Right lobe of liver (tissue), 6 donors: ENCODE measurements around the gene ATP8B3. TPM values are rescaled to one million over a fixed set of nuclear protein-coding genes. Genes with fewer than 3 reads are reported as not detected.

Source experiments
- ATAC-seq, 4 donors: fragments of 200-7000 bp; cut with Tn5 transposase; one replicate each; pipeline ENCODE4 v1.9.1; 2020; ENCODE audit warnings: mild to moderate bottlenecking in 4 of 4, moderate library complexity in 4 of 4
- DNase-seq, 3 donors: peaks; one replicate each; pipeline ENCODE4 v3.0.0-alpha.2; 2020
- H3K27ac ChIP-seq, 3 donors: fragments of 200-600 bp; one replicate each; pipeline ENCODE4 v1.8.0; 2022
- H3K27me3 ChIP-seq, 2 donors: fragments of 200-600 bp; one replicate each; pipeline ENCODE4 v1.8.0; 2022
- H3K36me3 ChIP-seq, 4 donors: fragments of 200-600 bp; sonication (generic) in 1 of 4; one replicate each; pipeline versions ENCODE4 v1.5.1 to v1.8.0; 2017 to 2022; ENCODE audit warnings: control low read depth in 1 of 4
- H3K4me1 ChIP-seq, 4 donors: fragments of 200-600 bp; sonication (generic) in 1 of 4; one replicate each; pipeline versions ENCODE4 v1.5.1 to v1.8.0; 2017 to 2022; ENCODE audit warnings: control low read depth in 1 of 4
- H3K4me3 ChIP-seq, 3 donors: fragments of 200-600 bp; one replicate each; pipeline ENCODE4 v1.8.0; 2022
- H3K9me3 ChIP-seq, 4 donors: fragments of 200-600 bp; sonication (generic) in 1 of 4; one replicate each; pipeline versions ENCODE4 v1.5.1 to v1.8.0; 2017 to 2022; ENCODE audit warnings: control low read depth in 1 of 4
- CTCF ChIP-seq, 4 donors: fragments of 200-600 bp in 3 of 4; fragments of 450-650 bp in 1 of 4; IDR thresholded peaks; one replicate each; pipeline versions ENCODE4 v1.5.1 to v1.8.0; 2016 to 2022; ENCODE audit warnings: antibody characterized with exemption in 4 of 4, mild to moderate bottlenecking in 2 of 4
- POLR2A ChIP-seq: fragments of 450-650 bp; IDR thresholded peaks from one replicate; pipeline ENCODE4 v1.6.1; 2017; ENCODE audit warnings: antibody characterized with exemption, mild to moderate bottlenecking
- WGBS: methylation state at CpG from one replicate; pipeline ENCODE4 v1.1.6; 2018; ENCODE audit warnings: low coverage, low lambda C conversion rate; ENCODE audit not compliant: insufficient coverage; ENCODE audit errors: missing lambda C conversion rate; 5-methylcytosine and 5-hydroxymethylcytosine counted together
- intact Hi-C, 2 donors: fragments of 100-400 bp; cut with DNase I; formaldehyde crosslinking; loops; one replicate each; pipeline versions ENCODE4 v1.11.2 to v1.14.1; 2022
- total RNA-seq, 6 experiments: library from RNA; depleted of rRNA in 2 of 6; stranded (reverse); fragments of >200 nt in 2 of 6; fragmentation: NEBNext Ultra II Directional in 3 of 6; extraction: Animal tissue kit (Norgen Biotek cat#: 25700) in 3 of 6; gene quantifications; one replicate each; pipeline versions ENCODE4 v1.1.0 to v1.2.4, GENCODE V29; 2016 to 2023
- donor health status: DM: no; HTN: yes; CAD: no.
- donor health status: DM: no; HTN: no; CAD: no.
- donor health status: DM: no; HTN: no; CAD: no.
- donor health status: DM: no; HTN: yes; CAD: no.
- donor health status: DM: no; HTN: yes; CAD: no.

The ATP8B3 gene
- total RNA-seq, 6 experiments from 2014 or later, result 0.86 to 5.7 (median 3.1) TPM

- ATAC-seq, result no peak
- H3K9me3 ChIP-seq, result no peaks in the 10 kb centered on the region
- 52% methylated on average over 3 of the region's 26 CpGs for WGBS
- H3K4me1 ChIP-seq, result peaks cover 0 to 67% (median 19%) of the 10 kb centered on the region in 4 donors
- no peak for DNase-seq
- no peaks in the 10 kb centered on the region for H3K36me3 ChIP-seq
- H3K27me3 ChIP-seq, result no peaks in the 10 kb centered on the region
- TF ChIP-seq POLR2A, result no peak
- TF ChIP-seq CTCF (IDR thresholded peaks at IDR 0.05), result no peak
- intact Hi-C loops, result no loop called here
- H3K27ac ChIP-seq, result peak overlapping the region in 1 of 3 donors; percentile 83
- no peak overlapping the region for H3K4me3 ChIP-seq
Observed at GRCh38 chr19:1832046-1832663, 20.1 kb upstream of the ATP8B3 start.

GRCh38 chr19:1830978-1831377, 18.9 kb upstream of the ATP8B3 start:
- WGBS, result 89% methylated on average over 3 of the region's 11 CpGs
- no peak overlapping the region for H3K27ac ChIP-seq
- H3K36me3 ChIP-seq, result no peaks in the 10 kb centered on the region
- no peak for DNase-seq
- intact Hi-C loops, result no loop called here
- TF ChIP-seq CTCF (IDR thresholded peaks at IDR 0.05) (no peak), POLR2A (no peak)
- H3K9me3 ChIP-seq, result no peaks in the 10 kb centered on the region
- H3K4me1 ChIP-seq, result peaks cover 0 to 68% (median 18%) of the 10 kb centered on the region in 4 donors
- no peak for ATAC-seq
- H3K4me3 ChIP-seq, result no peak overlapping the region
- H3K27me3 ChIP-seq, result no peaks in the 10 kb centered on the region

- Histone ChIP-seq H3K9me3 (no peaks in the 10 kb centered on the region), H3K4me1 (peaks cover 0 to 66% (median 18%) of the 10 kb centered on the region in 4 donors), H3K36me3 (no peaks in the 10 kb centered on the region), H3K27ac (no peak overlapping the region), H3K4me3 (no peak overlapping the region), H3K27me3 (no peaks in the 10 kb centered on the region)
- TF ChIP-seq POLR2A, result no peak
- no peak for TF ChIP-seq CTCF (IDR thresholded peaks at IDR 0.05)
- intact Hi-C loops, result no loop called here
- no peak for DNase-seq
- no peak for ATAC-seq
- 67% methylated on average over 11 of the region's 15 CpGs for WGBS
Observed at GRCh38 chr19:1830568-1830967, 18.5 kb upstream of the ATP8B3 start.

GRCh38 chr19:1829958-1830357, 17.9 kb upstream of the ATP8B3 start:
- Histone ChIP-seq H3K27me3 (no peaks in the 10 kb centered on the region), H3K4me3 (no peak overlapping the region), H3K36me3 (no peaks in the 10 kb centered on the region), H3K27ac (peak overlapping the region in 1 of 3 donors; percentile 2), H3K9me3 (no peaks in the 10 kb centered on the region), H3K4me1 (peaks cover 0 to 61% (median 18%) of the 10 kb centered on the region in 4 donors)
- TF ChIP-seq POLR2A (no peak), CTCF (IDR thresholded peaks at IDR 0.05) (no peak)
- intact Hi-C loops, result no loop called here
- WGBS, result 58% methylated on average over 11 of the region's 11 CpGs
- DNase-seq (no peak), ATAC-seq (no peak)
